22Rv1 (cell line): ENCODE results near the gene C1QTNF9B.

Source experiments
- H3K27ac ChIP-seq: fragments of 450-650 bp; 2 replicates; pipeline ENCODE4 v1.5.1; 2017
- CTCF ChIP-seq: fragments of 450-650 bp; IDR thresholded peaks from 2 replicates; pipeline ENCODE4 v1.5.1; 2017; ENCODE audit warnings: mild to moderate bottlenecking
- ZFX ChIP-seq: fragments of 450-650 bp; IDR thresholded peaks from 2 replicates; pipeline ENCODE4 v1.6.1; 2017; ENCODE audit warnings: antibody characterized with exemption, borderline replicate concordance

Gene C1QTNF9B

DNA sequence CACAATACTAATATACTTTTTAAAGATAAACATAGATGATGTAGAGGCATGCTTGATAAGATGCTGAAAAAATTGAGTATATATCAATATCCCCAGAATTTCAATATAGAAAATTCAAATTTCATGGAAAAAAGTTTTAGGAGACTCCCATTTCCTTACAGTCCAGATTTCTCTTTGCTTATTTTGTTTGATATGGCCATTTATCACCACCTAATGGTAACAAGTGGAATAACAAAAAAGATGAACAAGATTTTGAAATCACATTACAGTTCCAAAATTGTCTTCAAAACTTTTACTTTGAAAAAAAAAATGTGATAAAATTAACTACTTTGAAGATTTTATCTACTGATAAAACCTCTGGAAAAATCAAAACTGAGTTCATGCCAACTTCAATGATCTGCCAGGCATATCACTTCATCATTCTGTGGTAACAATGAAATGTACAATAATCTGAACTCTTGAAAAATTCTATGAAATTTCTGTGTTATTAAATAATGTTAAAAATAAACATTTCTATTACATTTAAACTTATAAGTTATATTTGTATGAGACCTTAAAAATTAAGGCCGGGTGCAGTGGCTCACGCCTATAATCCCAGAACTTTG is 25.6 kb downstream of the C1QTNF9B start:
- H3K27ac ChIP-seq = no peak overlapping the region
- peak; percentile 59 for TF ChIP-seq CTCF
- TF ChIP-seq ZFX = no peak

GRCh38 chr13:23870356-23871140 is 26.8 kb downstream of the C1QTNF9B start:
- H3K27ac ChIP-seq = no peak overlapping the region
- TF ChIP-seq CTCF (no peak), ZFX (no peak)

DNA sequence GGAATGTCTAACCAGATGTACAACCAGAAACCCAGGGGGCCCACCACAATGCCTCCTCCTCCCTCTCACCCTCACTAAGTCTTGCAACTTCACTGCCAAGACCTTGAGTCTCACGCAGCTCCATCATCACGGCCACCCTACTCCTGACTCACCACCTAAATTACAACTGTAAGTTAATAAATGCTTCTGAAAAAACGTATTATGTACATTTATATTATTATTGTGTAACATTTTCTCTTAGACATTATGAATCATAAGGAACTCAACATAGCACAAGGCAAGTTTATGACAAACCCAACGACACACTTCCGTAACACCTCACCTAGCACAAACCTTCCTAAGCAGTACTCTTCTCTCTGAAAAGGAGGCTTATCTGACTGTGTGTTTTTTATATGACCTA is 28.8 kb downstream of the C1QTNF9B start:
- no peak overlapping the region for H3K27ac ChIP-seq
- TF ChIP-seq ZFX (no peak), CTCF (no peak)

DNA sequence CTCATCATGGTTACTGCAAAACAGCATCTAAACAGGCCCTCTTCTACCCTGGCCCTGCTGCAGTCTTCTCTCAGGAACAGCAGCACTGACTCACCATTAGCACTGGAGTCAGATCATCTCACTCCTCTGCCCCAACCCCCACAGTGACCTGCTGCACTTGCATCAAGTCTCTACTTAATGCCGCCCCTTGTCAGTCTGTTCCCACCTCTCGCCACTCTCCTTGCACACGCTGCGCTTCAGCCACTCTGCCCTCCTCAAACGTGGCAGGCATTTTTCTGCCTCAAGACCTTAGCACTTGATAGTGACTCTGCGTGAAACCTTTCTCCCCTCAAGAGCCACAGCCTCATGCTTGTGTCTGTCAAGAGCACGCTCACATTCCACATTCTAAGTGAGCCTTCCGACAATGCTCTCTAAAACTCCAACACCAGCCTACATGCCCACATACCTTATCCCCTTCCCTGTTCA is 30.2 kb downstream of the C1QTNF9B start:
- TF ChIP-seq CTCF (no peak), ZFX (no peak)
- no peak overlapping the region for H3K27ac ChIP-seq

DNA sequence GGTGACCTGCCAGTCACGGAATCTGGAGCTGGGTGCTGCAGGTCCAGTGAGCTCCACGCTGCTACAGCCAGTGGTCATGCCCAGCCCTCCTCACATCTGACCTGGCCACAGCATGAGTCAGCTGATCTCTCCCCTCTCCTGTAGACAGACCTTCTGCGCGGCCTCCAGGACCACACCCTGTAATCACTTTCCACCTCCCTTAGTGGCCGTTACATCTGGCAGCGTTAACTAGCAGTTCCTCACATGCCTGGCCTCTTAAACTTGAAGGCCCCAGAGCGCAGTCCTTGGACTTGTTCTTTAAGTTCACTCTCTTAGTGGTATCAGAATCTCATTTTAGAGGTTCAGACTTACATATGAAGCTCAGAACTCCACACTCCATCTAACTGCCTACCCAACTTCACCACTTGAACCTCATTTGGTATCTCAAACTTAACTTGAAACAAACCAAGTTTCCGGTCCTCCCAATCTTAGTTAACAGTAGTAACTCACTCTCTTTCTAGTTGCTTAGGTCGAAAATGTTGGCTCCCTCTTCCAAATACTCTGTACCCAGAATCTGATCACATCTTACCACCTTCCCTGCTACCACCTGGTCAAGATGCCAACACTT is 30.8 kb downstream of the C1QTNF9B start:
- TF ChIP-seq ZFX = no peak
- no peak for TF ChIP-seq CTCF
- no peak overlapping the region for H3K27ac ChIP-seq

GRCh38 chr13:23865906-23866305 is 31.4 kb downstream of the C1QTNF9B start:
- TF ChIP-seq ZFX = no peak
- no peak for TF ChIP-seq CTCF
- H3K27ac ChIP-seq = no peak overlapping the region

DNA sequence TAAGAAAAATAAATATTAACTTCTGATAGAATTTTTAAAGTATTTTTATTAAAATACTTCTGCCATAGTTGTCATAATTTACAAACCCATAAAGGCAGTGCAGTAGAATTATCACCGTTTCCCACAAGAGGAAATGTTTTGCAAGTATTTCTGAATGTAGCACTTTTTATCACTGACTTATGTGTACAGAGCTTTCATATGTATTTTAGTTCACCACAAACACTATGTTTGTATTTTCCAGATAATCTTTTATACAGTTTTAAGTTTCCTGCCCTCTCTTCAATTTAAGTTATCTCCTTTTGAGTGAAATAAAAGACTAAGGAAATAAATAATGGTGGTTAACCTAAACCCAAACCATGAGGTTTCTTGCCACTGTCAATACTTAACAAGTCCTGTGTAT is 32.3 kb downstream of the C1QTNF9B start:
- H3K27ac ChIP-seq = no peak overlapping the region
- TF ChIP-seq CTCF (no peak), ZFX (no peak)
